Measurements from ENCODE around the gene CHFR. TPM values are rescaled to one million over a fixed set of nuclear protein-coding genes. Genes with fewer than 3 reads are reported as not detected.
"Not testable (repeated sequence)": the region's sequence is repeated elsewhere in the genome, so short reads cannot be mapped to it uniquely, and the experiment has no call there.

The CHFR gene
- total and polyA plus RNA-seq, 3 donors from 2014 or later = 62.2 to 100 (median 89.6) TPM

GRCh38 chr12:132856581-132856980, 30.8 kb downstream of the CHFR start:
- WGBS, 2 donors = 94 to 96% methylated on average over 11 to 17 of the region's 17 CpGs

DNA sequence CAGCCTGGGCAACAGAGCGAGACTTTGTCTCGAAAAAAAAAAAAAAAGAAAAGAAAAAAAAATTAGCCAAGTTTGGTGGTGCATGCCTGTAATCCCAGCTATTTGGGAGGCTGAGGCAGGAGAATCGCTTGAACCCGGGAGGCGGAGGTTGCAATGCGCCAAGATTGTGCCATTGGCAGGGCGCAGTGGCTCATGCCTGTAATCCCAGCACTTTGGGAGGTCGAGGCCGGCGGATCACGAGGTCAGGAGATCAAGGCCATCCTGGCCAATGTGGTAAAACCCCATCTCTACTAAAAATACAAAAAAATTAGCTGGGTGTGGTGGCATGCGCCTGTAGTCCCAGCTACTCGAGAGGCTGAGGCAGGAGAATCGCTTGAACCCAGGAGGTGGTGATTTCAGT, 32.2 kb downstream of the CHFR start:
- intact Hi-C loops (cut with DNase I; ENCODE audit: low total_unique reads); H3K27me3 ChIP-seq; H3K4me1 ChIP-seq; H3K9me3 ChIP-seq; H3K27ac ChIP-seq; H3K36me3 ChIP-seq (ENCODE audit: low read depth, missing control alignments); DNase-seq; H3K4me3 ChIP-seq: not testable (repeated sequence)
- 94 to 97% methylated on average over 14 of the region's 14 CpGs for WGBS, 2 donors

More at GRCh38 chr12:132856581-132856980, 30.8 kb downstream of the CHFR start:
- no peaks in the 10 kb centered on the region for H3K9me3 ChIP-seq
- no peak overlapping the region for H3K27ac ChIP-seq
- TF ChIP-seq POLR2A (IDR thresholded peaks at IDR 0.05) (no peak), CTCF (IDR thresholded peaks at IDR 0.05) (no peak)
- no peak for DNase-seq
- intact Hi-C loops (cut with DNase I; ENCODE audit: low total_unique reads) = no loop called here
- H3K4me3 ChIP-seq = no peak overlapping the region
- H3K27me3 ChIP-seq = no peaks in the 10 kb centered on the region
- no peaks in the 10 kb centered on the region for H3K36me3 ChIP-seq (ENCODE audit: low read depth, missing control alignments)
- no peaks in the 10 kb centered on the region for H3K4me1 ChIP-seq

DNA sequence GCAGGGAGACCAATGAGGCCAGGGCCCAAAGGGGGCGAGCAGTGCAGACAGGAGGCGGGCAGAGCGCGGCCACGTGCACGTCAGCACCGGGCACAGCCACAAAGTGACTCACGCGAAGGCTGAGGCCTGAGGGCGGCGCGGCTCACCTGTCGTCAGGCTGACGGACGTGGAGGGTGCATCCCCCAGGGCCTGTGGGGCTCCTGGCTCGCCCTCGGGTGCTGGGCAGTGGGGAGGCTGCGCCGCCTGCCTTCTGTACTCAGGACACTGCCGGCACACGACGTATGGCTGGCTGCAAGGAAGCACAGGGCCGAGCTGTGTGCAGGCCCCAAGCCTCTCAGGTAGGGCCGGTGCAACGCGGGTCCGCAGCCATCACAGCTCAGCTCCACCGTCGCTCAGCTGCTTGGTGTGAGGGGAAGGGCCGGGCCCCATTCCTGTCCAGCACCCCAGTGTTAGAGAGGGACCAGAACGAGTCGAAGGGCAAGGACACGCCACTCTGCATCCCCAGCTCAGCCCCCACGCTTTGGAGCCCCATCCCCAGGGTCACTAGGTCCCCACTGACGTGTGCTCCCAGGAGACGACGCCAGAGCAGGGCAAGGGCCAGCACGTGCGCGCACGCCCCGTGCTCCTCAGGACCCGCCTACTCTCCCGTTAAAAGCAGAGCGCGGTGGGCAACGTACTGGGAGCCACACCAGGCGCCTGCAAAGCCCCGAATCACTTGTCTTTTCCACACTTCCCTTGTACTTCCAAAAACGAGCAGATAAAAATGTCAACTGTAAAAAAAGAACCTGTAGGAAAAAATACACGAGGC, 33.9 kb downstream of the CHFR start:
- Histone ChIP-seq H3K27me3 (no peaks in the 10 kb centered on the region), H3K36me3 (ENCODE audit: low read depth, missing control alignments) (no peaks in the 10 kb centered on the region), H3K4me3 (no peak overlapping the region), H3K9me3 (no peaks in the 10 kb centered on the region), H3K4me1 (no peaks in the 10 kb centered on the region), H3K27ac (no peak overlapping the region)
- WGBS, 2 donors = 93% methylated on average over 22 to 48 of the region's 51 CpGs
- TF ChIP-seq CTCF (IDR thresholded peaks at IDR 0.05) (no peak), POLR2A (IDR thresholded peaks at IDR 0.05) (no peak)
- intact Hi-C loops (cut with DNase I; ENCODE audit: low total_unique reads) = no loop called here
- no peak for DNase-seq

- intact Hi-C loops (cut with DNase I; ENCODE audit: low total_unique reads) = no loop called here
- Histone ChIP-seq H3K4me3 (no peak overlapping the region), H3K27me3 (no peaks in the 10 kb centered on the region), H3K27ac (no peak overlapping the region), H3K9me3 (no peaks in the 10 kb centered on the region), H3K4me1 (no peaks in the 10 kb centered on the region), H3K36me3 (ENCODE audit: low read depth, missing control alignments) (no peaks in the 10 kb centered on the region)
- no peak for DNase-seq
- WGBS, 2 donors = 87 to 93% methylated on average over 8 to 12 of the region's 12 CpGs
- TF ChIP-seq CTCF (IDR thresholded peaks at IDR 0.05) (no peak), POLR2A (IDR thresholded peaks at IDR 0.05) (no peak)
These were observed 34.9 kb downstream of the CHFR start for GRCh38 chr12:132852496-132852895.

DNA sequence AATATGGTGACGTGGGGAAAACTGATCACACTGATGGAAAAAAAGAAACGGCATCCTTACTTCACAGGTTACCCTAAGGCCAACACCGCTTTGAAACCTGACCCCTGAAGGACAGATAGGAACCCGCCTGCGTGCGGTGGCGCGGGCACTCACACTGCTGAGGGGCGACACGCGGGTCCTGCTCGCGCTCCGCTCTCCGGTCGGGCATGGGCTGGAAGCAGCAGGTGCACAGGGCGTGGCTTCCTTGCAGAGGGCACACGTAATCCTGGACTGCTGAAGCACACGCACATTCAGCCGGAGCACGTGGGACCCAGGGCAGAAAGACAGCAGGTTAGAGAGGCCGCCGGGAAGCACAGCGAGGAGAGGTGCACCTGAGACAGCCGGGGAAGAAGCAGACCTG, 35.9 kb downstream of the CHFR start:
- TF ChIP-seq POLR2A (IDR thresholded peaks at IDR 0.05) = no peak
- no peak for TF ChIP-seq CTCF (IDR thresholded peaks at IDR 0.05)
- no peaks in the 10 kb centered on the region for H3K27me3 ChIP-seq
- no peaks in the 10 kb centered on the region for H3K9me3 ChIP-seq
- intact Hi-C loops (cut with DNase I; ENCODE audit: low total_unique reads) = no loop called here
- H3K27ac ChIP-seq = no peak overlapping the region
- DNase-seq = no peak
- 92 to 93% methylated on average over 25 of the region's 25 CpGs for WGBS, 2 donors
- H3K36me3 ChIP-seq (ENCODE audit: low read depth, missing control alignments) = no peaks in the 10 kb centered on the region
- no peaks in the 10 kb centered on the region for H3K4me1 ChIP-seq
- H3K4me3 ChIP-seq = no peak overlapping the region

Measured in testis (tissue), 3 donors.